ENCODE measurements around the gene IL10RB.

GRCh38 chr21:33267250-33267649, 1.1 kb downstream of the IL10RB start:
- TF ChIP-seq CTCF (IDR thresholded peaks at IDR 0.05) (no peak), POLR2AphosphoS5 (IDR thresholded peaks at IDR 0.05) (no peak)
